Superior temporal gyrus (tissue), 1 donor: Measurements from ENCODE around the gene ARHGEF28.

Experiments
- DNase-seq: peaks from one replicate; pipeline ENCODE4 v3.0.0-alpha.2; 2016; ENCODE audit errors: extremely low spot score

ARHGEF28 gene

DNA sequence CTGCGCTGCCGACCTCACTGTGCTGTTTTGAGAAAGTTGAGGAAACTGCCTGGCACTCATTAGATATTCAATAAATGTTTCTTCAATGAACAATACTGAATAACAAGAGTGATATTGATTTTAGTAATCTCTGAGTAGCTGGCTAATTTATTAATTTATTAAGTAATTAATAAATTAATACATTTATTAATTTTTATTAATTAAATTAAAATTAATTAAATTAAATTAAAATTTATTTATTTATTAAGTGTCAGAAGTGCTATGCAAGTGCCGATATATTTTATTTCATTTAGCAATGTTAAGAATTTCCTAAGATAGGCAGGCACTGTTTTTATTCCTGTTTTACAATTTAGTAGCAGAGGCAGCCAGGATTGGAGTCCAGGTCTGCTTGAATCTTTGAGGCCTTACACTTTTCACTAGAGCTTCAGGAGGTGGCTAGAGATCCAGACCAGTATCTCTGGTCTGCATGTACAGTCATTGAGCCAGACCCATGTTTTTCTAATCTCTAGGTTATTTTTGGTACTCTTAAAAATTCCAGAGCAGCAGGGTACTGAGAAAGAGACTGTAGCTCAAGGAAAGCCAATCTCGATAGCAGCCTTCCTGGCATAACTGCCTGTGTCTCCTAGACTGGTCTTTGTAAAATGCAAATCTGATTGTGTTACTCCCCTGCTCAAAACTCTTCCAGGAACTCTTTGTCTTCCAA, 109.2 kb downstream of the ARHGEF28 start:
- no peak for DNase-seq

- no peak for DNase-seq
These were observed 113.7 kb downstream of the ARHGEF28 start for GRCh38 chr5:73739650-73740049.

DNA sequence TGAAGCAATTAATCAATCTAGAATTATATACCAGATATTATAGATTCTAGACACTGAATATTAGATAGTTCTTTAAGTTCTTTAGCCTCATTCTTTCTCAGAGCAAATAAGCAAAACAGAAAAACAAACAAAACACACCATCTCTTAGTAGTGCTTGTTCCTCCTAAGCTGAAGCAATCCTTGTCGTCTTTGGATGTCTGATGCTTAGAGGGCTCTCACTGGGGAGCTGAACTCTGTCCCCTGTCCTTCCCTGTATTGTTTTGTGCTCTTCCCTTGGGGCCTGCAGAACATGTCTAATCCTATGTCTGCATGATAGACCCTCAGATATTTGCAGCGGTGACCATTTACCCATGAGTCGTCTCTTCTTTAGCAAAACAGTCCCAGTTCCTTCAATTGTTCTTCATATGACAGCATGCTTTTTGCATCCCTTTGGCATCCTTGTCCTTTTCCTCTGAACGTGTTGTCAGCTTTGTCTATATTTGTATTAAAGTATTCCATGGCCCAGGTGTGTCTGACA, 114.3 kb downstream of the ARHGEF28 start:
- DNase-seq: no peak

- no peak for DNase-seq
These were observed 117.2 kb downstream of the ARHGEF28 start for GRCh38 chr5:73743161-73743560.

- DNase-seq: no peak
These were observed 119.8 kb downstream of the ARHGEF28 start for GRCh38 chr5:73745836-73746235.

DNA sequence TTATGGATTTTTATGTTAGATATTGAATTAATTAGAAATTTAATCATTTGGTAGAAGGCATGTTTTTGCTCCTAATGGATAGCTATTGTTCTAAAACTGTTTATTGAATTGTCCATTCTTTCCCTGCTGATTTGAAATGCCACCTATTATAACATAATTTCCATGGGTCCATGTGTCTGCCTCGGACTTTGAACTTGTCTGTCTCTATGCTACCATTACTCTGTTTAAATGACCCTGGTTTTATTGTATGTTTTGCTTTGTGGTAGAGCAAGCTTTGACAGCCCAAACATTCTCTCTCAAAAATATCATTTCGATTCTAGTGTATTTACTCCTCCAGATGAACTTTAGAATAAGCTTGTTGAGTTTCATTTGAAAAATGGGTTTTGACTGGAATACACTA, 120.6 kb downstream of the ARHGEF28 start:
- no peak for DNase-seq

DNA sequence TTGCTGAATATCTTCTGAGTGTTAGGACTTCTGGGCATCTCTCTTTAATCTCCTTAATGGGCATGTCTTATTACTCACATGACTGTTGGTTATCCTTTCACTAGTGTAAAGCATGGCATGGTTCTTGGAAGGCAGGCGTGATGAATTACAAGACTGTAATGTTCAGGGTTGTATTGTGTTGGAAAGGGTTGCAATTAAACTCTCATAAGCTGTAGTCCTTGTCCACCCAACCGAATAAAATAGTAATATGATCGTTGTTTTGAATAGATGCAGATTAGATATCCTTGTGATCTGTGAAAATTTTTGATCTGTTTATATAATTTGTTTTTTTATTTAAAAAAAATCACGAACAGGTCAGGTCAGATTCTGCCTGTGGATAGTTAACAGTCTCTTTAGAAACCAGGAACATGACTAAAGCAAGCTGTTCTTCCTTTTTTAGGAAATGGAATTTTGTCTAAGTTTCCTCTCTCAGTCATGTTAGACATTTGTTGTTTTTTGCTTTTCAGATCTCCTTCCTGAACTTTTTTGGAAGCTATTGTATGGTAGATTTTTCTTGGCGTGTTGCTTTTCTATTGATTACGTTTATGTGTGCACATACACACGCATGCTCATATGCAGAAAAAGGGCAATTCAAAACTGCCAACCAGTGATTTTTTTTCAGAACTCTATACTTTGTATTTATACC, 121.8 kb downstream of the ARHGEF28 start:
- DNase-seq: no peak

DNA sequence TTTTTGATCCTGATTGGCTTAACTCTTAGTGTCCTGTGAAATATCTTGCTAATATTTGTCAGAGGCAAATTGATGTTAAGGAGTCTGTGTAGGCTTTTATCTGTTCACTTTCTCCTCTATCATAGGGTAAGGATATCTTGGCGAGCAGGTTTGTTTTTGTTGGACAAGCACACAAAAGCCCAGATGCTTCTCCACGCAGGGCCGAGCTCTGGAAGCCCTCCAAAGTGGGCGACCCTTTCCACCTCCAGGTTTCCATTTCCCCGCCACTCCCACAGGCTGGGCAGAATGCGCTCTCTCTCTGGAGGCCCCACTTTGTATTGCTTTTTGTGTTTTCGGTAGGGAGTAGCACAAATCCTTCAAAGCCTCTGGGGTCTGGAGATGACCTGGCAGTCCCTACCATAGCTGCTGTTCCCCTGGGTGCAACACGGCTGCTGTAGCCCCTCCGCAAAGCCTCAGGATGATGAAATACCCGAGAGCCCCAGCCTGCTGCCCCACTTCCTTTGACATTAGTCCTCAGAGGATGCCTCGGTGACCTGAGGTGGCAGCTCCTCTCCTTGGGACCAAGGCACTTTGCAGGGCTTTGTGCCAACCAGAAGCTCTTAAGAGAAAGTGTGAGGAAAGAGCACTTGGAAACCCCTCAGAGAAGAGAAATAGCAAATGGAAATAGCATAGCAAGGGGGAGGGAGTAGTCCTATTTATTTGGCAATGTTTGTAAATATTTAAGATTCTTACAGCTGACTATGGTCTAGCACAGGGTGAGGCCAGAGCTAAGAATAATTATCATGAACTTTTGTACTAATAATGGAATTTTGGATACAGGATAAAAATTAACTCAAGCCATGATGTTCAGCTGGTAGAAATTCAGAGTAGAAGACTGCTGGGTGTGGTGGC, 122.8 kb downstream of the ARHGEF28 start:
- no peak for DNase-seq

DNA sequence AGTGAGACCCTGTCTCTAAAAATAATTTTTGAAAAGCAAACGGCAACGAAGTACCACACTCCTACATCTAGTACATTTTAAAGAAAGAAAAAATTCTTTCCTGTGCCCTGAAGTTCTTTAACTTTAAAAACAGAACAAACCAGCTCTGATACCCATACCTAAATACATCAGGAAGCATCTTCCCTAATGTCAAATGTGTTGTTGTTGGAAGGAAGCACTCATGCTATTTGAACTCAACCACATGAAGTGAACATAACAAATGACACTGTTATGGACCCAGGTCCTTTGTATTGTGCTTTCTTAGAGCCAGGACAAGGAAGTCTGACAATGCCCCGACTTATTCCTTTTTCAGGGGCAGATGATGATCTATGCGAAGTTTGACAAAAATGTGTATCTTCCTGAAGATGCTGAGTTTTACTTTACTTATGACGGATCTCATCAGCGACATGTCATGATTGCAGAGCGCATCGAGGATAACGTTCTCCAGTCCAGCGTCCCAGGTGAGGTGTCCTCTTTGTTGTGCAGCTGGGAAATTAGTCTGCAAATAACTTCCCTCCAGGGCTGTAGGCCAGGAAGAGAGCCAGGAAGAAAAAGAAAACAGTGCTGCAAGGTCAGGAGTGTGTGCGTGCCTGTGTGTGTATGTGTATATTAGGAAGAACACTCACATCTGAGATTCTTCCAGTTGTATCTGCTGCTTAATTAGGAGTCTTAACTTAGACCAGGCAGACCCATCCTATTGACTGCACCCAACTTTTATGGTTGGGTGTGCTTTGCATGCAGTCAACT, 123.7 kb downstream of the ARHGEF28 start:
- DNase-seq: no peak

DNA sequence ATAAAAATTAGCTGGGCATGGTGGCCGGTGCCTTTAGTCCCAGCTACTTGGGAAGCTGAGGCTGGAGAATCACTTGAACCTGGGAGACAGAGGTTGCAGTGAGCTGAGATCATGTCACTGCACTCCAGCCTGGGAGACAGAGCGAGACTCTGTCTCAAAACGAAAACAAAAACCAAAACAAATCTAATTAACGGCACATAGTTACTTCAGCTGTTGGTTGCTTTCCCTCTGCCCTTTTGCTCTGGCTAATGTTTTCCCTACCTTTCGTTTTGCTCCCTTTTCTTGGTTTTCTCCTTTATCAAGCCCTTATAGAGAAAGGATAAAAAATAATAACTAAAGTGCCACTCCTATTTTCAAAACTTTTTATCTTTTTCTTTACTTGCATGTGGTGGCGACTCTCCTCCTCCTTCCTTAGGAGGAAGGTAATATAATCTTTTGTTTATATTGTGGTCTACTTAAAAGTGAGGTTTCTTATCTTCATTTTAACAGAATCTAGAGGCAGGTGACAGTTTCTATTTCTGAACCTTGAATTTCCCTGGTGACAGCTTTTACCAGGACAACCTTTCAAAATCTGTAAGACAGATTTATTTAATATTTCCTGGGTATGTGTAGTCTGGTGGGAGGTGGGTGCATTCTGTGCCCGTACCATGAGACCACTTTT, 125.4 kb downstream of the ARHGEF28 start:
- no peak for DNase-seq

DNA sequence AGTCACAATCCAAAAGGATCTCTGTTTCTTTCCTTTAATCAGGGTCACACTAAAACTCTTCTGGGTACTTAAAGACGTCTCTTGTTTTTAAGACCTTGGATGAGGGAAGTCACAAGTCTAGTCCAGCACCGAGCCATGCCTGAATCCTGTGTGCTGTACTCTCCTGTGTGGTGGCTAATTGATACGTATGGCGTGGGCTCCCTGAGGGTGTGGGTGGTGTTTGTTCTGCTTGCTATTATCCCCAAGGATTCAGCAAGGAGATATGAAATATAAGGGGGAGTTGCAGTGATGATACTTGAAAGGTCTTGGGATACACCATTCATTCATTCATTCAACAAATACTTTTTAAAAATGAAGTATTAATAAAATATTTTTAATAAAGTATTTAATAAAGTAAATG, 128.3 kb downstream of the ARHGEF28 start:
- no peak for DNase-seq

DNA sequence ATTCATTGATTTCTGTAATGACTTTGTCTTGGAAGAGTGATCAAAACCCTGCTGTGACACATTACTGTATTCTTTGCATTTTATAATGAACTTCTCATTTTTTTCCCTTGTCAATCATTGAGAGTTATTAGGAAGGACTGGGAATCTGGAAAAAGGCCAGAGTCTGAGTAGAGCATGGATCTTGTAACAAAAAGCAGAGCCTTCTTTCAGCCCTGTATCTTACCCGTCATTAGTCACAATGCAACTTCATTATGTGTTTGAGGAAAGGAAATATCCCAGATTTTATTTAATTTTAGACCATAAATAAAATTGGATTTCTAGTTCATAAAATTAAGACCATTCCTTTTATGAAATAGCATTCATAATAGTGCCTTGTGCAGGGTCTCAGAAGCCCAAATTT, 131.4 kb downstream of the ARHGEF28 start:
- DNase-seq: no peak

- no peak for DNase-seq
These were observed 133.8 kb downstream of the ARHGEF28 start for GRCh38 chr5:73759771-73760170.

DNA sequence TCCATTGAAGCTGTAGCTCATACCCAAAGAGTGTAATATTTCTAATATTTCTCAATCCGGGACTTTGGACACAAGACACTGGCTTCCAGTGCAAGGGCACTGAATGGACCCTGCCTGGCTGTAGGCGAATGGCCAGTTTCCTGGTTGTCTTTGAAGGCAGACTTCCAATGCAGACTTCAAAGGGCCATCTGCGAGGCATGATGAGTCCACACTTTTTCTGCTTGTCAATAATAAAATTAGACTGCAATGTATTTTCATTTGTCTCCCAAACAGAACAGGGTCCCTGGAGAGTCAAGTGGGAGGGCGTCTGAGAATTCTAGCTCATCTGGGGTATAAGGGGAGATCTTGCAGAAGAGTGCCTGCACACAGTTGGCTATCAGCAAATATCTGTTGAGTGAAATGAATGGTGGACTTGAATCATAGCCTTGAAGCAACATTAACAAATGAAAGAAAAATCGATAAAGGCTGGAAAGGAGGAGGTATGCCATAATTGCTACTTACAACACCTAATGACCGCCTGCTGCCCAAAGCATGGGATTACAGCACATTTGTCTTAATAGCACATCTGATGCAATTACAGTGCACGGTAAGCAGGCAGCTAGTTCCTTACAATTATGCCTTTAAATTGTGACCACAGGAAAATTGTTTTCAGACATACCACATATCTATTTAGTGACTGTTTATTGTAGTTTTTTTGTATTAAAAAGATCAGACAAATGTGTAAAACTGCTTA, 137.5 kb downstream of the ARHGEF28 start:
- no peak for DNase-seq

DNA sequence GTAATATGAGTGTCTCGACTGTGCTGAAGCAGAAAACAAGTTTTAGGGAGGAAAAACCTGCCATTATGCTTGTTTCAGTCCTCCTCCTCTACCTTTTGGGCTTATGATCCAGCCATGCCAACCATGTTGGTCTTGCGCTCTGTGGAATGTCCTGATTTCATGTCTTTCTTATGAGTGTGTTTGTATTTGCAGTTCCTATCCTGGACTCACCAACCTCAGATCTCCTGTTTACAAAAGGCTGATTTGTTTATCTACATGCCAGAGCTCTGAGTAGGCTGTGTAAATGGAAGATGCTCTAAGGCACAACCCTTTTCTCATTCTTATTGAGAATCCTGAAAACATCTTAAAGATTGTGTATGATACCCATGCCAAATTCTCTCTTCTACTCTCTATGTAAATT, 138.6 kb downstream of the ARHGEF28 start:
- no peak for DNase-seq

DNA sequence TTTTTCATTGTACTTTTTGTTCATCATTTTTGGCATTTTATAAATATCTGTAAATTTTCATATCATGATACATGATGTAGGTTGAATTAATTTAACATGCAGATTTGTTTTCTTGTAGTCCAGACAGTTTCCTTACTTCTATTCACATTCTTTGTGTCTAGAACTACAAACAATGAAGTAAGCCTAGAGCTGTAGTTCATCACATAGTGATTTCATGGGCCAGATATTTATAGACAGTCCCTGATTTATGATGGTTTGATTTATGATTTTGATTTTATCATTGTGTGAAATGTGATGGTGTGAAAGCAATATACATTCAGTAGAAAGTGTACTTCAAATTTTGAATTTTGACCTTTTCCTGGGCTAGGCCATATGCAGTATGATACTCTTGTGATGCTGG, 139.0 kb downstream of the ARHGEF28 start:
- DNase-seq: no peak

GRCh38 chr5:73766902-73767301, 140.9 kb downstream of the ARHGEF28 start:
- no peak for DNase-seq

- DNase-seq: no peak
These were observed 144.4 kb downstream of the ARHGEF28 start for GRCh38 chr5:73770172-73771025.

GRCh38 chr5:73774924-73775323, 148.9 kb downstream of the ARHGEF28 start:
- no peak for DNase-seq
